ENCODE results near the gene RNF180. TPM values are rescaled to one million over a fixed set of nuclear protein-coding genes. Genes with fewer than 3 reads are reported as not detected.

RNF180 gene, protein sequence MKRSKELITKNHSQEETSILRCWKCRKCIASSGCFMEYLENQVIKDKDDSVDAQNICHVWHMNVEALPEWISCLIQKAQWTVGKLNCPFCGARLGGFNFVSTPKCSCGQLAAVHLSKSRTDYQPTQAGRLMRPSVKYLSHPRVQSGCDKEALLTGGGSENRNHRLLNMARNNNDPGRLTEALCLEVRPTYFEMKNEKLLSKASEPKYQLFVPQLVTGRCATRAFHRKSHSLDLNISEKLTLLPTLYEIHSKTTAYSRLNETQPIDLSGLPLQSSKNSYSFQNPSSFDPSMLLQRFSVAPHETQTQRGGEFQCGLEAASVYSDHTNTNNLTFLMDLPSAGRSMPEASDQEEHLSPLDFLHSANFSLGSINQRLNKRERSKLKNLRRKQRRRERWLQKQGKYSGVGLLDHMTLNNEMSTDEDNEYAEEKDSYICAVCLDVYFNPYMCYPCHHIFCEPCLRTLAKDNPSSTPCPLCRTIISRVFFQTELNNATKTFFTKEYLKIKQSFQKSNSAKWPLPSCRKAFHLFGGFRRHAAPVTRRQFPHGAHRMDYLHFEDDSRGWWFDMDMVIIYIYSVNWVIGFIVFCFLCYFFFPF
- total RNA-seq (2022; extraction: Qiagen RNA extraction) = 0.12 to 0.36 TPM (median 0.26 TPM) in 5 replicates

DNA sequence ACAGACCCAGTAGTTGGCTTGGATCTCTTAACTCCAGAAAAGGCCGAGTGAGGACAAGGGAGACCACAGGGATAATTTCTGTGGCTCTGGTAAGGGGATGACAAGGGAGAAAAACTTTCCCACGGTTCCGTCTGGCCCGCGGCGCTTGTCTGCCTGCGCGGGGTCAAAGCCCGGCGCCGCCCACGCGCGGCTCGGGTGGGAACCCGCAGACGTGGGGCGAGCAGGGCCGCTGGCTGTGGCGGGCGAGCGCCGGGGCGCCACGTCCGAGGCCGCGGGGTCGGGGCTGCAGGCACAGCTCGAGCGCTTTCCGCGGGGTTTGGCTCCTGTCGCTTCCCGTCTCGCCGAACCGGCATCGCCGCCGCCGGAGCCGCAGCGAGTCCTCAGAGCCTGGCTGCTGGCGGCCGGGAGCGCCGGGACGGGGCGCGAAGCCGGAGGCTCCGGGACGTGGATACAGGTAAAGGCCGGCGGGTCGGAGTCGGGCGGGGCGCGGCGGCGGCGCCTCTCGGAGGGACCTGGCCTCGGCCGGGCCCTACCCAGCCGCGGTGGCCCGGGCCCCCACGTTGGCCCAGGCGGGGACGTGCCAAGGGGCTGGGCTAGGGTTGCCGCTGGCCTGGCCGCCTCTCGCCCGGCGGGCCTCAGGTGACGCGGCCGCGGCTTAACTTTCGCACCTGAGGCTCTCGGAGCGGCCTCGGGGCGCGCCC, at the start of gene RNF180:
TSS of gene RNF180 (plus strand) at position 344 of the 701 bp plus-strand sequence. CDS start 34,965 bp downstream, outside the sequence.

Other genes starting within 250 kb of the RNF180 start
- gene HTR1A, start 203.4 kb upstream of the RNF180 start, total RNA-seq (2022; extraction: Qiagen RNA extraction) = not detected in 5 replicates

All from A549 treated with Mapracorat at 1 μM for 4 hours (cell line).